Measurements from ENCODE around the gene MAPKAPK5.
"Not testable (repeated sequence)": the region's sequence is repeated elsewhere in the genome, so short reads cannot be mapped to it uniquely, and the experiment has no call there.

Gene MAPKAPK5, protein sequence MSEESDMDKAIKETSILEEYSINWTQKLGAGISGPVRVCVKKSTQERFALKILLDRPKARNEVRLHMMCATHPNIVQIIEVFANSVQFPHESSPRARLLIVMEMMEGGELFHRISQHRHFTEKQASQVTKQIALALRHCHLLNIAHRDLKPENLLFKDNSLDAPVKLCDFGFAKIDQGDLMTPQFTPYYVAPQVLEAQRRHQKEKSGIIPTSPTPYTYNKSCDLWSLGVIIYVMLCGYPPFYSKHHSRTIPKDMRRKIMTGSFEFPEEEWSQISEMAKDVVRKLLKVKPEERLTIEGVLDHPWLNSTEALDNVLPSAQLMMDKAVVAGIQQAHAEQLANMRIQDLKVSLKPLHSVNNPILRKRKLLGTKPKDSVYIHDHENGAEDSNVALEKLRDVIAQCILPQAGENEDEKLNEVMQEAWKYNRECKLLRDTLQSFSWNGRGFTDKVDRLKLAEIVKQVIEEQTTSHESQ

DNA sequence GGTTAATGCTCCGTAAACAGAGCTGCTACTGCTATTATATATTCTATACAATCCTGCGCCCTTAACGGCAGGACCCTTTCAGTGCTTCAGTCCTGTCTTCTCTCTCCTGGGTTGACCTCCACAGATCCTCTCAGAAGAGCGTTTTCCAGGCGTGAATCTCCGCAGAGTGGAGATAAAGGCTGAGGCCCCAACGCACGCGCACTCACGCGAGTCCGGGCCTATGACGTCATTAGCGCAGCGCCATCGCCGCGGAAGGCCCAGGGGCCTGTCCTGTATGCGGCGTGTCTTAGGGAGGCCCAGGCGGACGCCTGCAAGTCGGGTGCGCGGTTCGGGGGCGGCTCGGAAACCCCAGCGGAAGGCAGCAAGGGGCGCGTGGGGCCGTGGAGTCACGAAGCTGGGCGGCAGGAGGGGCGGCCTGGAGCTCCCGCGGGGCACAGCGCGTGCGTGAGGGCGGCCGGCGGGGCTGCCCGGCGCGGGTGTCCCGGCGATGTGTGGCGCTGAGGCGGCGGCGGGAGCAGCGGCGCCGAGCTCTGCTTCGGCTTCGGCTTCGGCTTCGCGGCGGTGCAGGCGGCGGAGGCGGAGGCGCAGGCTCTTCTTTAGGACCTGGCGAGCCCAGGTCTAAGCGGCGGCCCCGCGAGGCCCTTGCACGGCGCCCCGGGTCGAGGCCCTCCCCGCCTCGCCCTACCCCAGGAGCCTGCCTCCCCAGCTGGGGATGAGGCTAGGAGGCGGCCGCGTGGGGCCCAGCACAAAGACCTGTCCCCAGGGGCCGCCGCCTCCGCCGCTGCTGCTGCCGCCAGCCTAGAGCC, at the start of gene MAPKAPK5:
Gene MAPKAPK5 (plus strand): TSS at position 479 of the 806 bp plus-strand sequence. CDS start 506 bp downstream, outside the sequence.
- DNase-seq, result peak; percentile 88

DNA sequence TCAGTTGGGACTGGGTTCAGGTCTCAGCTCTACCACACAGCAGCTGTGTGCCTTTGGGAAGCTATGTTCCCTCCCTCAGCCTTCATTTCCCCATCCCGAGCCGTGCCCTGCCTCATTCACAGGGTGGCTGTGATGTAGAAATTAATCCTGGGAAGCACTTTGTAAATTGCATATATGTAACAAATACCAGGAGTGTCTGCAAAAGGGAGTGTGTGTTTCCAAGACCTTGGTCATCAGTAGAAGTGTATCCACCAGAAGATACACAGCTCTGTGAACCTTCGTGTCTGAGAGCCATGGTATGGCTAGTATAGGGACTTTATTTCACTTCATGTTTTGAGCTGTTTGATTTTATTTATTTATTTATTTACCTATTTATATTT, 49.2 kb upstream of the MAPKAPK5 start:
- no peak for DNase-seq

DNA sequence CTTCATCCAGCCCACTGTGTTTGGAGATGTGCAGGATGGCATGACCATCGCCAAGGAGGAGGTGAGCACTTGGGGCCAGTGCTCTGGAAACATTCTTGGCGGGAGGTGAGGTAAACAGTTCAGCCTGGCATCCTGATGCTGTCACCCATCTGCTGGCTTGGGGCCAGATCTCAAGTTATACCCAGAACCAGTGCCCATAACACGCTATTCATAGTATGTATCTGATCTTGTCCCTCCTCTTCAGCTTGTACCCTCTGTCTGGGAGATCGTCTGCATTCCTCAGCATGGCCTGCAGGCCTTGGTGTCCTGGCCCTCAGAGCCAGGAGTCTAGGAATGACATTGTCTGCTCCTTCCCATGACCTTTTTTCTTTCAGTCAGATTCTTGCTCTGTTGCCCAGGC, 43.8 kb upstream of the MAPKAPK5 start:
- DNase-seq, result no peak

DNA sequence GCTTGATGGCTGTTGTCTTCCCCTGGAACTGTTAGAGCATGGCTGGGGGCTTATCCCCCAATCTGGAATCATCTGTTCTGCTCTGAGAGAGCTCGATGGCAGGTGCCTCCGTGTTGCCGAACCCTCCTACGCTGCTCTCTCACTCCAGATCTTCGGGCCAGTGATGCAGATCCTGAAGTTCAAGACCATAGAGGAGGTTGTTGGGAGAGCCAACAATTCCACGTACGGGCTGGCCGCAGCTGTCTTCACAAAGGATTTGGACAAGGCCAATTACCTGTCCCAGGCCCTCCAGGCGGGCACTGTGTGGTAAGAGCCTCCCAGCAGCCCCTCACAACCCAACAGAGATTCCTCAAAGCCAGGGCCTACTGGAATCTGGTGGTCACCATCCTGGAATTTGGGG, 42.3 kb upstream of the MAPKAPK5 start:
- DNase-seq, result no peak

DNA sequence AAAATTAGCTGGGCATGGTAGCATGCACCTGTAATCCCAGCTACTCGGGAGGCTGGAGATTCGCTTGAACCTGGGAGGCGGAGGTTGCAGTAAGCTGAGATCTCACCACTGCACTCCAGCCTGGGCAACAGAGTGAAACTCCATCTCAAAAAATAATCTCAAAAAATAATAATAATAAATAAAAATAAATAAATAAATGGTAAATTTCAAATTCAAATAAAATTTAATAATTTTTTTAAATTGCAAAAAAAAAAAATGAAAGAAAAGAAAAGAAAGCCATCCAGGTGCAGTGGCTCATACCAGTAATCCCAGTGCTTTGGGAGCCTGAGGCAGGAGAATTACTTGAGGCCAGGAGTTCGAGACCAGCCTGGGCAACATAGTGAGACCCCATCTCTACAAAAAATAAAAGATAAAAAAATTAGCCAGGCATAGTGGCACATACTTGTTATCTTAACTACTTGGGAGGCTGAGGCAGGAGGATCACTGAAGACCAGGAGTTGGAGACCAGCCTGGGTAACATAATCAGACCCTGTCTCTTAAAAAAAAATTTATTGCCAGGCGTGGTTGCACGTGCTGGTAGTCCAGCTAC, 38.9 kb upstream of the MAPKAPK5 start:
- DNase-seq, result no peak

DNA sequence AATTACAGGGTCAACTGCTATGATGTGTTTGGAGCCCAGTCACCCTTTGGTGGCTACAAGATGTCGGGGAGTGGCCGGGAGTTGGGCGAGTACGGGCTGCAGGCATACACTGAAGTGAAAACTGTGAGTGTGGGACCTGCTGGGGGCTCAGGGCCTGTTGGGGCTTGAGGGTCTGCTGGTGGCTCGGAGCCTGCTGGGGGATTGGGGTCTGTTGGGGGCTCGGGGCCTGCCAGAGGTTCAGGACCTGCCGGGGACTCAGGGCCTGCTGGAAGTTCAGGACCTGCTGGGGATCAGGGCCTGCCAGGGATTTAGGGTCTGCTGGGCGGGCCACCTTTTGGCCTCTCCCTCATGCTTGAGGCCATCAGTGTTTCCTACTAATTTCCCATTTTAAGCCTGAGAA, 38.2 kb upstream of the MAPKAPK5 start:
- DNase-seq, result no peak

DNA sequence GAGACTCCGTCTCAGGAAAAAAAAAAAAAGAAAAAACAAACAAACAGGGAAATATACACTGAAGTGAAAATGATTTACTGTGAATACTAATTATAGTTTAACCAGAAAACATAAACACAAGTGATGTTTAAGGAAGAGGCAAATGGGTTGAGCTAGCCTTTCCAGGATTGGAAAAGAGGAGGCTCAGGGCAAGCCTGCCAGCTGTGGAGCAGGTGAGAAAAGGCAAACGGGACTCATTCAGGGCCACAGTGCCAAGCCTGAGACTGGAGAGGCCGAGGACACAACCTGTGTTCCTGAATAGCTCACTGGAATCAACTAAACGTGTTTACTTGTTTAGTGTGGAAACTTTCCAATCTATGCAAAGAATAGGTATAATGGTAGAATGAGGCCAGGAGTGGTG, 35.7 kb upstream of the MAPKAPK5 start:
- DNase-seq, result no peak

DNA sequence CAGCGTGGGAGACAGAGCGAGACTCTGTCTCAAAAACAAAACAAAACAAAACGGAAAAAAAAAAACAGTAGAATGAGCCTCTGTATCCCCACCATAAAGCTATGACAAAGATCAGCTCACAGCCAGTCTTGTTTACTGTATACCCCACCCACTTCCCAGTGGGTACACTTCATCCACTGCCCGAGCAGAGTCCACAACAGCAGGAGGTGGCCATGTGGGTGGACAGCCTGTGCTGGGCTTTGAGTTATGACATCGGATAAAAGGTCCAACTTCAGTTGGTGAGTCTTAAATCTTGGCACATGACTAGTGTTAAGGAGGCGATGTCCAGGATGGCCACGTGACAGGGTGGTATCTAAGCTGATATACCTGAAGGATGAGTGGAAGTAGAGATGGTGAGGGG, 34.8 kb upstream of the MAPKAPK5 start:
- no peak for DNase-seq

DNA sequence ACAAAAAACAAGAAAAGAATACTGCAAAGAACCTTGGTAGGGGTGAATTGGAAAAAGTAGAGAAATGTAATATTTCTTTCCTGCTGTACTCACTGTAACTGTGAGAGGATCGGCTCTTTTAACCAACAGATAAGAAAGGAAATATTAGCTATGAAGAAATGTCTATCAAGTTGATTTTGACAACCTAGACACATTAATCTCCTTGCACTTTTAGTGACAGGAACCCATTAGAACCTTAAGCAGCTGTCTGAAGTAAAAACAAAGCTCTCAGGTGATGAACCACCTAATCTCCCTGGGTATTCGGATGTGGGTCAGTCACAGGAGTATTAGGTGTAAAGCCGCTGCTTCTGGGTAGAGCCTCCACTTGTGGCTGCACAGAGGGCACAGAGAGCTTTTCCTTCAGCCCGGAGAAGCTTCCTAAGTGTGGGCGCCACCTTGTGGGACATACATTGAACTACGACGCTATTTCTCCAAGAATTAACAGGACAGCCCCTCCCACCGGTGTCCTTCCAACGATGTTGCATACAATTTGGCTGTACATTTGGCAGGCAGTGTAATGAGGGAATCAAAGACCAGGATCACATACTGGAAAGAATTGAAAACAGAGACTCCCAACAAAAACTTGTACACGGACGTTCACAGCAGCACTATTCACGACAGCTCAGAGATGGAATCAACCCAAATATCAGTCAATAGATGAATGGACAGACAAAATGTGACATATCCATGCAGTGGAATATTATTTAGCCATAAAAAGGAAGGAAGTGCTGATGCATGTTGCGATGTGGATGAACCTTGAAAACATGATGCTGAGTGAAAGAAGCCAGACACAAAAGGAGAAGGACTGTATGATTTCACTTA, 28.9 kb upstream of the MAPKAPK5 start:
- peak; percentile 78 for DNase-seq

DNA sequence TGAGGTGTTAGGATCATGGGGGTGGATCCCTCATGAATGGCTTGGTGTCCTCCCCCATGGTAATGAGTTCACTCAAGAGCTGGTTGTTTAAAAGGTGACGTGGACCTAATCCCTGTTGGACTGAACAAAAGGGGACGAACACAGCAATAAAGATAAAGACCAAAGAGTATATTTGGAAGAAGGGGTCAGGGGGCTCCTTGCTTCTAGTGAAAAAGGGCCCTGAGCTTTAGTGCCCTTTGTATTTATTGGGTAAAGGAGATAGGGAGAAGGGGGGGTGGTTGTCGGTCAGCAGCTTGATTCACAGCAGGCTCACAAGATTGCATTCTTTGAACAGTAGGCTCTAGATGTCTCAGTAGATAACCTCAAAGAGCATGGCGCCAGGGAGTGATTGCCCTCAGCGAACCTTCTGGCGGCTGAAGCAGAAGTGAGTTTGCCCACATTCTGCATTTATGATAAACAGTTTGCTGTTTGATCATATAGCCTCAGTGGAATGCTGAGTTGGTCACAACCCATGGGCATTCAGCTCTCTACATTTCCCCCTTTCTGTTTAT, 25.9 kb upstream of the MAPKAPK5 start:
- no peak for DNase-seq

DNA sequence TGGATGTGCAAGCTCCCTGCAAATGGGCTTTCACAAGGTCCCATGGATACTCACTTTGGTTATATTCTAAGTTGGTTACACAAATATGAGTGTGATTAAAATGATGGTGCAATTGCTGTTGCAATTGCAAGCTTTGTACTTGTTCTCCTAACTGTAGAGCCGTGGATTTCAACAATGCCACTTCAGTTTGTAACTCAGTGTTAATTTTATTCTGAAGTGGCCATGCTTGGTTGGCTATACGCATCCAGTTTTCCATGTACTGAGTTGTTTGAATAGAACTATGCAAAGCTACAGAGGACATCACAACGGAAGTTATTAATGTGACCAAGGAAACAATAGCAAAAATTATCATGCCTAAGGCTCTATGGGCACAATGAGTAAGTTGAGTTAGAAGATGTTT, 25.1 kb upstream of the MAPKAPK5 start:
- not testable (repeated sequence) for DNase-seq

DNA sequence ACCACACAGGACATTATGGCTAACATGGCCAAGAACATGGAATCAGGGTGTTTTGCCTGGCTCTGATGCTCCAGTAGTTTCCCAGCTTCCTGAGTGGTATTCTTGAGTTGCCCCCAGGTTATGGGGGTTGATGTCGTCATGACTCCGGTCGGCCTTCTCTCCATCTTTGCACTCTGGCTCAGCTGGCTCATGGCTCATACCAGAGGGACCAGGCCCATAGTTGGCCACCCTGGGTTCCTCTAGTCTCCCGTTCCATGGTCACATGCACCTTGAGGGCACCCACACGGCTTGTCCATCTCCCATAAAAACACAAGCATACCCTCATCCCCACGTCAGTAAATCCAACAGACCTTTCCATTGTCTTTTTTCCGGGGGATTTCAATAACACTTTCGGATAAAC, 23.7 kb upstream of the MAPKAPK5 start:
- no peak for DNase-seq

DNA sequence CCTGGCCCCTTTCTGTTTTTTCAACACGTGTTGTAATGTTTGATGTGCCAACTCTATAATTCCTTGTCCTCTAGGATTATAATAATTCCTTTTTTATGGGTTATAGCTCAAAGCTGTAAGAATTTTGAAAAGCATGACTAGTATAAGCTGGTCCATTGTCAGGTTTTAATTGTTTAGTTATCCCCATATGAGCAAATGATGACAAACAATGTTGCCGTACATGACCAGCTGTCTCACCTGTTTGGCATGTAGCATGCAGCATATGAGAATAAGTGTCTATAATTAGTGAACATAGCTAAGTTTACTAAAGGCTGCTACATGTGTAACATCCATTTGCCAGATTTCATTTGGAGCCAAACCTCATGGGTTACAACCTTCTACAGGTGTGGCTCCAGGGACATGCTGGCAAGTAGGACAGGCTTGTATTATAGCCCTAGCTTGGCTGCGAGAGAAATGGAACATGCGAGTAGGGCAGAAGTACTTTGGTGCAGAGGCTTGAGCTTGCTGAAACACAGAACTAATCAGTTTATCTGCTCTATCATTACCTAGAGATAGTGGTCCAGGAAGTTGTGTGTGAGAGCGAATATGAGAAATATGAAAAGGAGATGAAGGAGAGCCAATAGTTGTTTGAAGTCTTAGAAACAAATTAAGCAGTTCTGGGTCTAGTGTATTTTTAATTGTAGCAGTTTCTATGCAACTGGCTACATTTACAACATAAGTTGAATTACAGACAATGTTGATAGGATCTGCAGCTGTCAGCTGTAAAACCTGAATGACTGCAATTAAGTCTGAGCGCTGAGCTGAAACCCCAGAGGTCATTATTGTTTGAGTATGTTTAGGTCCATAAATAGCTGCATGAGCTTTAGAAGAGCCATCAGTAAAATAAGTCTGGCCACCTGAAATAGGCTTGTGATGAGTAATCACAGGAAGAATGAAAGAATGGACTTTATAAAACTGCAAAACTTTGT, 22.6 kb upstream of the MAPKAPK5 start:
- DNase-seq, result no peak

DNA sequence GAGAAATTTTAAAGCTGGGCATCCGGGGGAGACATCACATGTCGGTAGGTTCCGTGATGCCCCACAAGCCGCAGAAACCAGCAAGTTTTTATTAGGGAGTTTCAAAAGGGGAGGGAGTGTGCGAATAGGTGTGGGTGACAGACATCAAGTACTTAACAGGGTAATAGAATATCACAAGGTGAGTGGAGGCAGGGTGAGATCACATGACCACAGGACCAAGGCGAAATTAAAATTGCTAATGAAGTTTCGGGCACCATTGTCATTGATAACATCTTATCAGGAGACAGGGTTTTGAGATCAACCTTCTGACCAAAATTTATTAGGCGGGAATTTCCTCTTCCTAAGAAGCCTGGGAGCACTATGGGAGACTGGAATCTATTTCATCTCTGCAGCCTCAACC, 21.2 kb upstream of the MAPKAPK5 start:
- DNase-seq, result not testable (repeated sequence)

DNA sequence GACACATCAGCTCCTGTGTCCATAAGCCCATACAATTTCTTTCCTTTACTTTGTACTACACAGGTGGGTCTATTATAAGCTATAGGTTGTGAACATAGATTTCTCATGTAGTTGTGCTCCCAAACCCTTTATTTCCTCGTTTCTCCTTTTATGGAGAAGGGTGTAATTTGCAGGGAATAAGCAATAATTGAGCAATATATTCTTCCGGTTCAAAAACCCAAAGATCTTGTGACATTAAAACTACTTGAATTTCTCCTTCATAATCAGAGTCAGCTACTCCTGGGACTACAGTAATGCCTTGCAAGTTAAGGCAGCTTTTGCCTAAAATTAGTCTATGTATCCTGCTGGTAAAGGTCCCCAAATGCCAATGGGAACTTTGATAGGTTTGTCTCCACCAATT, 19.1 kb upstream of the MAPKAPK5 start:
- no peak for DNase-seq

DNA sequence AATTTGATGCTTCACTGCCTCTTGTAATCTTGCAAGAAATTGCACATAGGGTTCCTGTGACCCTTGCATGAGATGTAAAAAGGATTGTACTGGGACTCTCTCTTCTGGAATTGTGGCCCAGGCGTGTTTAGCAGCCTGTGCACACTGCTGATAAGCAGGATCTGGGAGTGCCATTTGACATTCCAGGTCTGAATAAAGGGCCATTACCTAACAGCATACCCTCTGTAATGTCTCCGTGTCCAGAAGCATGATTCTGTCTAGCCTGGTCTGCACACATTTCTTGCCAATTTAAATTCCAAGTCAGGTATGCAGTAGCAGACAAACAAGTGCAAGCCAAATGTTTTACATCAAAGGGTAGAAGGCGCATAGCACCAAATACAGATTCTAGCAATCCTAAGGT, 18.1 kb upstream of the MAPKAPK5 start:
- no peak for DNase-seq

DNA sequence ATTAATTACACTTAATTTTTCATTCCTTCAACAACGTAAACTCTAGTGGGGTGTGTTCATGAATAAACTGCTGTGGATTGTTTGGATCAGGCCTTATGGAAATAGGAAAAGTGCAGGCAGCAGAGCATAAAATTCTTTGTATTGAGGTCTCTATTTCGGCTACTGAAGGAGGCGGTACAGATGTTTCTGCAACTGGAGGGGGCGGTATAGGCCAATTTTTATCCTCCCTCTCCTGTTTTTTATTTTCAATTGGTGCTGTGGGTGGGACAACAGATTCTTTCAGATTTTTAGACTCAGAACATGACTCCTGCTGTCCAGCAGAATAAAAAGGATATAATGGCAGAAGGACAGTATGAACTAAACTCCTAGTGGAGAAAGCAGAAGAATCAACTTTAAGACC, 17.7 kb upstream of the MAPKAPK5 start:
- not testable (repeated sequence) for DNase-seq

DNA sequence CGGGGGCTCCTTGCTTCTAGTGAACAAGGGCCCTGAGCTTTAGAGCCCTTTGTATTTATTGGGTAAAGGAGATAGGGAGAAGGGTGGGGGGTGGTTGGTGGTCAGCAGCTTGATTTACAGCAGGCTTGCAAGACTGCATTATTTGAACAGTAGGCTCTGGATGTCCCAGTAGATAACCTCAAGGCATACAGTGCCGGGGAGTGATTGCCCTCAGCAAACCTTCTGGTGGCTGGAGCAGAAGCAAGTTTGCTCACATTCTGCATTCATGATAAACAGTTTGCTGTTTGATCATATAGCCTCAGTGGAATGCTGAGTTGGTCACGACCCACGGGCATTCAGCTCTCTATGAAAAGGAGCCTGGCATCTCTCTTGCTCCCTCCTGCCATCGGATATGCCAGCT, 16.5 kb upstream of the MAPKAPK5 start:
- DNase-seq, result no peak

DNA sequence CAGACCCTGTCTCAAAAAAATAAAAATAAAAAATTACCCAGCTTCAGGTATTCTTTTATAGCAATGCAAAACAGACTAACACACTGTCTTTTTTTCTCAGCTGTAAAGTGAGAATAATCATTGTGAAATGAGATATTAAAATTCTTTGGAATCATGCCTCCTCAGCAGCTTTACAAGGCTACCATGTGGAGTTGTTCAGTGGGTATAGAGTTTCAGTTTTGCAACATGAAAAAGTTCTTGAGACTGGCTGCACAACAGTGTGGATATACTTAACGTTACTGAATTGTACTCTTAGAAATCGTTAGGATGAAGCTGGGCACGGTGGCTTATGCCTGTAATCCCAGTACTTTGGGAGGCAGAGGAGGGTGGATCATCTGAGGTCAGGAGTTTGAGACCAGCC, 15.7 kb upstream of the MAPKAPK5 start:
- DNase-seq, result no peak

DNA sequence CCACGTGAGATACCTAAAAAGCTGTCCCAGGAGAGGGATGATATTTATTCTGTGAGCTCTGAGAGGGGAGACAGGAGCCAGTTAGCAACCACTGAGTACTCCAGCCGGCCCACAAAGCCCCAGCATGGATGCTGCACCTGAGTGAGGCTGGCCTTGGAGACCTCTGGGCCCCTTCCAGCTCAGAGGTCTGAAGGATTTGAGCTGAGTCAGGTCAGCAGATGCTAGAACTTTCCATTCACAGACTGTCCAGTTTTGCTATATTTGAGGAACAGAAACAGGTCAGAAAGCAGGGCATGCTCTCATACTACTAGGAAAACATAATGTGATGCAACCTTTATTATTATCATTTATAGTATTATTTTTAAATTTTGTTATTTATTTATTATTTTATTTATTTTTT, 15.0 kb upstream of the MAPKAPK5 start:
- no peak for DNase-seq

DNA sequence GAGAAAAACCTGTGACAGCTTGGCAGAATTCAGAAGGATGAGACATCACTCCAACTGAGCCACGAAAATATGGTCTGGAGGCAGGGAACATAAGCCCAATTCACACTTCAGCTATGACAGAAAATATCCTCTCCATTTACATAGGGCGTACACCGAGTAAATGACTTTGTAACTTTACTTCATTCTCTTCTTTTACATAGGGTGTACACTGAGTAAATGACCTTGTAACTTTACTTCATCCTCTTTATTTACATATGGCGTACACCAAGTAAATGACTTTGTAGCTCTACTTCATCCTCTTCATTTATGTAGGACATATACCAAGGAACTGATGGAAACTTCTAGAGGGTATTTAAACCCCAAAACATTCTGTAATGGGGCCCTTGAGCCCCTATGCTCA, 14.1 kb upstream of the MAPKAPK5 start:
- no peak for DNase-seq

All from KG1 (cell line).